Gastroesophageal sphincter (tissue), 4 donors: ENCODE data around the gene FBXO41. TPM values are rescaled to one million over a fixed set of nuclear protein-coding genes. Genes with fewer than 3 reads are reported as not detected.

Experiments
- ATAC-seq: fragments of 150-250 bp; one replicate; pipeline ENCODE4 v1.9.1; 2016; ENCODE audit warnings: mild to moderate bottlenecking, moderate library complexity
- H3K27ac ChIP-seq, 4 donors: fragments of 200-600 bp; sonication (generic) in 3 of 4; 1 replicate in 3 of 4; 2 replicates in 1 of 4; pipeline ENCODE4 v1.5.1; 2016 to 2019
- H3K27me3 ChIP-seq: fragments of 200-600 bp; sonication (generic); one replicate; pipeline ENCODE4 v1.5.1; 2019
- H3K36me3 ChIP-seq, 2 donors: fragments of 200-600 bp; sonication (generic); one replicate each; pipeline ENCODE4 v1.5.1; 2019; ENCODE audit warnings: control low read depth in 1 of 2
- H3K4me1 ChIP-seq, 3 donors: fragments of 200-600 bp; sonication (generic); 1 replicate in 2 of 3; 2 replicates in 1 of 3; pipeline ENCODE4 v1.5.1; 2016 to 2019; ENCODE audit warnings: control low read depth in 2 of 3
- H3K4me3 ChIP-seq, 2 donors: fragments of 200-600 bp; sonication (generic); one replicate each; pipeline ENCODE4 v1.5.1; 2019; ENCODE audit warnings: mild to moderate bottlenecking in 1 of 2, moderate library complexity in 1 of 2
- H3K9me3 ChIP-seq, 3 donors: fragments of 200-600 bp; sonication (generic); one replicate each; pipeline ENCODE4 v1.5.1; 2017 to 2019; ENCODE audit warnings: control low read depth in 2 of 3
- CTCF ChIP-seq, 4 experiments: fragments of 200-600 bp in 2 of 4; fragments of 450-650 bp in 2 of 4; sonication (generic) in 1 of 4; IDR thresholded peaks; one replicate each; pipeline ENCODE4 v1.5.1; 2017 to 2019; ENCODE audit warnings: antibody characterized with exemption in 4 of 4, mild to moderate bottlenecking in 2 of 4, moderate library complexity in 2 of 4
- EP300 ChIP-seq: sonication (generic); formaldehyde crosslinking; IDR thresholded peaks from one replicate; pipeline ENCODE4 v1.6.1; 2017; ENCODE audit warnings: antibody characterized with exemption, mild to moderate bottlenecking
- POLR2A ChIP-seq, 2 donors: fragments of 450-650 bp; IDR thresholded peaks; one replicate each; pipeline ENCODE4 v1.6.1; 2017; ENCODE audit warnings: antibody characterized with exemption in 2 of 2, mild to moderate bottlenecking in 2 of 2, moderate library complexity in 1 of 2
- POLR2AphosphoS5 ChIP-seq: sonication (generic); formaldehyde crosslinking; IDR thresholded peaks from one replicate; pipeline ENCODE4 v1.6.1; 2017; ENCODE audit warnings: antibody characterized with exemption
- WGBS, 2 donors: methylation state at CpG; one replicate each; pipeline ENCODE4 v1.1.5; 2018; ENCODE audit warnings: low coverage in 1 of 2; 5-methylcytosine and 5-hydroxymethylcytosine counted together
- total RNA-seq, 4 donors: library from RNA; depleted of rRNA; stranded (reverse); fragments of >200 nt; gene quantifications; one replicate each; pipeline ENCODE4 v1.1.0, GENCODE V29; 2016

FBXO41 gene
- total RNA-seq, 4 donors from 2014 or later: 2.2 to 5.4 (median 4.0) TPM

- H3K4me3 ChIP-seq: no peak overlapping the region
- 79 to 83% methylated on average over 1 to 3 of the region's 8 CpGs for WGBS, 2 donors
- H3K27ac ChIP-seq: no peak overlapping the region
- H3K27me3 ChIP-seq: no peaks in the 10 kb centered on the region
- no peaks in the 10 kb centered on the region for H3K4me1 ChIP-seq
- no peak for ATAC-seq
- H3K36me3 ChIP-seq: peaks cover 0 to 11% of the 10 kb centered on the region in 2 donors
- no peaks in the 10 kb centered on the region for H3K9me3 ChIP-seq
- TF ChIP-seq POLR2A (IDR thresholded peaks at IDR 0.05): no peak
- TF ChIP-seq POLR2AphosphoS5: no peak
- TF ChIP-seq EP300: no peak
- no peak for TF ChIP-seq CTCF (IDR thresholded peaks at IDR 0.05)
These were observed 25.0 kb downstream of the FBXO41 start for GRCh38 chr2:73259276-73259675.

- no peaks in the 10 kb centered on the region for H3K9me3 ChIP-seq
- ATAC-seq: no peak
- H3K4me3 ChIP-seq: no peak overlapping the region
- H3K27me3 ChIP-seq: no peaks in the 10 kb centered on the region
- H3K36me3 ChIP-seq: peaks cover 0 to 15% of the 10 kb centered on the region in 2 donors
- WGBS, 2 donors: 90% methylated on average over 4 of the region's 9 CpGs; no CpG with 5 or more reads in 1 of the 2 donors
- no peak overlapping the region for H3K27ac ChIP-seq
- no peaks in the 10 kb centered on the region for H3K4me1 ChIP-seq
- no peak for TF ChIP-seq CTCF (IDR thresholded peaks at IDR 0.05)
- no peak for TF ChIP-seq POLR2A (IDR thresholded peaks at IDR 0.05)
- no peak for TF ChIP-seq EP300
- TF ChIP-seq POLR2AphosphoS5: no peak
These were observed 25.4 kb downstream of the FBXO41 start for GRCh38 chr2:73258913-73259215.

GRCh38 chr2:73258186-73258912, 25.9 kb downstream of the FBXO41 start:
- H3K4me1 ChIP-seq: no peaks in the 10 kb centered on the region
- no peak overlapping the region for H3K27ac ChIP-seq
- no peaks in the 10 kb centered on the region for H3K9me3 ChIP-seq
- TF ChIP-seq POLR2A (IDR thresholded peaks at IDR 0.05) (no peak), EP300 (no peak), POLR2AphosphoS5 (no peak), CTCF (IDR thresholded peaks at IDR 0.05) (no peak)
- no peak overlapping the region for H3K4me3 ChIP-seq
- peaks cover 0 to 20% of the 10 kb centered on the region in 2 donors for H3K36me3 ChIP-seq
- 72% methylated on average over 3 of the region's 8 CpGs; no CpG with 5 or more reads in 1 of the 2 donors for WGBS, 2 donors
- H3K27me3 ChIP-seq: no peaks in the 10 kb centered on the region
- no peak for ATAC-seq

- ATAC-seq: no peak
- Histone ChIP-seq H3K36me3 (peaks cover 0 to 28% of the 10 kb centered on the region in 2 donors), H3K27me3 (no peaks in the 10 kb centered on the region), H3K4me3 (no peak overlapping the region), H3K27ac (no peak overlapping the region), H3K4me1 (no peaks in the 10 kb centered on the region), H3K9me3 (no peaks in the 10 kb centered on the region)
- no peak for TF ChIP-seq POLR2AphosphoS5
- no peak for TF ChIP-seq POLR2A (IDR thresholded peaks at IDR 0.05)
- no peak for TF ChIP-seq EP300
- no peak for TF ChIP-seq CTCF (IDR thresholded peaks at IDR 0.05)
- 75 to 84% methylated on average over 2 to 4 of the region's 10 CpGs for WGBS, 2 donors
These were observed 26.7 kb downstream of the FBXO41 start for GRCh38 chr2:73257425-73258125.

- Histone ChIP-seq H3K4me3 (no peak overlapping the region), H3K27me3 (no peaks in the 10 kb centered on the region), H3K36me3 (peaks cover 0 to 34% of the 10 kb centered on the region in 2 donors), H3K4me1 (no peaks in the 10 kb centered on the region), H3K27ac (no peak overlapping the region), H3K9me3 (no peaks in the 10 kb centered on the region)
- WGBS, 2 donors: 94% methylated on average over 2 of the region's 2 CpGs; no CpG with 5 or more reads in 1 of the 2 donors
- no peak for ATAC-seq
- TF ChIP-seq EP300: no peak
- TF ChIP-seq CTCF (IDR thresholded peaks at IDR 0.05): no peak
- TF ChIP-seq POLR2AphosphoS5: no peak
These were observed 27.3 kb downstream of the FBXO41 start for GRCh38 chr2:73257021-73257420.
